ENCODE measurements around the gene PDCD7.

DNA sequence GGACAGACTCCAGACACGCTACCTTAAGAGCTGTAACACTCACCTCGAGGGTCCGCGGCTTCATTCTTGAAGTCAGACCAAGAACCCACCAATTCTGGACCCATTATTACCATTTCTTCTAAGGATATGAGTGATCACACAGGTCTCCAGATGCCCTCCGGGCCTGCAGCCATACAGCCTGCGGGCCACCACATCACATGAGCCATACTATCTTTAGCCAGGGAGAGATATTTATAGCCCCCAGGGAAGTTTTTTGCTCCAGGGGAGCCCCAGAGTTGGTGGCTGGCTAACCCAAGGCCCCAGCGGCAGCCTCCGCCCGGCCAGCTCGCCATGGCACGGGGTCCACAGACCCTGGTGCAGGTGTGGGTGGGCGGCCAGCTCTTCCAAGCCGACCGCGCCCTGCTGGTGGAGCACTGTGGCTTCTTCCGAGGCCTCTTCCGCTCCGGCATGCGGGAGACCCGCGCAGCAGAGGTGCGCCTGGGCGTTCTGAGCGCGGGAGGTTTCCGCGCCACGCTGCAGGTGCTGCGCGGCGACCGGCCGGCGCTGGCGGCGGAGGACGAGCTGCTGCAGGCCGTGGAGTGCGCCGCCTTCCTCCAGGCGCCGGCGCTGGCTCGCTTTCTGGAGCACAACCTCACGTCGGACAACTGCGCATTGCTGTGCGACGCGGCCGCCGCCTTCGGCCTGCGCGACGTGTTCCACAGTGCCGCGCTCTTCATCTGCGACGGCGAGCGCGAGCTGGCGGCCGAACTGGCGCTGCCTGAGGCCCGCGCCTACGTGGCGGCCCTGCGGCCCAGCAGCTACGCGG is 56.9 kb downstream of the PDCD7 start, which contains the start of gene KBTBD13:
- TF ChIP-seq, protein P1, sequence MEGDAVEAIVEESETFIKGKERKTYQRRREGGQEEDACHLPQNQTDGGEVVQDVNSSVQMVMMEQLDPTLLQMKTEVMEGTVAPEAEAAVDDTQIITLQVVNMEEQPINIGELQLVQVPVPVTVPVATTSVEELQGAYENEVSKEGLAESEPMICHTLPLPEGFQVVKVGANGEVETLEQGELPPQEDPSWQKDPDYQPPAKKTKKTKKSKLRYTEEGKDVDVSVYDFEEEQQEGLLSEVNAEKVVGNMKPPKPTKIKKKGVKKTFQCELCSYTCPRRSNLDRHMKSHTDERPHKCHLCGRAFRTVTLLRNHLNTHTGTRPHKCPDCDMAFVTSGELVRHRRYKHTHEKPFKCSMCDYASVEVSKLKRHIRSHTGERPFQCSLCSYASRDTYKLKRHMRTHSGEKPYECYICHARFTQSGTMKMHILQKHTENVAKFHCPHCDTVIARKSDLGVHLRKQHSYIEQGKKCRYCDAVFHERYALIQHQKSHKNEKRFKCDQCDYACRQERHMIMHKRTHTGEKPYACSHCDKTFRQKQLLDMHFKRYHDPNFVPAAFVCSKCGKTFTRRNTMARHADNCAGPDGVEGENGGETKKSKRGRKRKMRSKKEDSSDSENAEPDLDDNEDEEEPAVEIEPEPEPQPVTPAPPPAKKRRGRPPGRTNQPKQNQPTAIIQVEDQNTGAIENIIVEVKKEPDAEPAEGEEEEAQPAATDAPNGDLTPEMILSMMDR (IDR thresholded peaks at IDR 0.05), result no peak
- TF ChIP-seq POLR2A (IDR thresholded peaks at IDR 0.05), result no peak

Measured in Peyer's patch (tissue), 4 donors.